HepG2 (cell line): Measurements from ENCODE around the gene GPR15. TPM values are rescaled to one million over a fixed set of nuclear protein-coding genes. Genes with fewer than 3 reads are reported as not detected.

Experiments used
- ATAC-seq: fragments of 200-7000 bp; cut with Tn5 transposase; 3 replicates; pipeline ENCODE4 v1.9.1; 2020; ENCODE audit warnings: mild to moderate bottlenecking, moderate library complexity
- BruUV-seq: library from RNA; stranded (reverse); fragments of 400-500 nt; replicated peaks from 2 replicates; lab custom pipeline; 2021; lab: Mats Ljungman, UMichigan
- CTCF ChIA-PET: fragments of 300-600 bp; formaldehyde crosslinking; extraction: SDS; loops from one replicate; lab custom pipeline; 2021; ENCODE audit warnings: low total read pairs, inconsistent platforms, low intra/inter-chr PET ratio; lab: Yijun Ruan, JAX
- POLR2A ChIA-PET: fragments of 350-600 bp; sonication (Branson Sonifier 250); formaldehyde crosslinking; loops from one replicate; lab custom pipeline; 2020; ENCODE audit warnings: antibody characterized with exemption, inconsistent platforms; lab: Yijun Ruan, JAX
- DNase-seq: peaks from one replicate; pipeline ENCODE4 v3.0.0-alpha.2; 2015; ENCODE audit warnings: low spot score
- FAIRE-seq: peaks from 3 replicates; lab custom pipeline; 2011; peaks lifted over from hg19 to GRCh38; lab: Jason Lieb, UNC
- H2AFZ ChIP-seq: one replicate; pipeline ENCODE4 v1.6.1; 2011; ENCODE audit warnings: low read length, inconsistent platforms
- H3K27ac ChIP-seq: fragments of 300-600 bp; 3 replicates; pipeline ENCODE4 v1.8.0; 2011; ENCODE audit warnings: mixed run types, mild to moderate bottlenecking, mixed read lengths, low read length, inconsistent platforms; ENCODE audit not compliant: insufficient read depth; ENCODE audit errors: extremely low read length
- H3K27me3 ChIP-seq, 2 experiments: fragments of 200-600 bp in 1 of 2; 2 replicates in 1 of 2; 3 replicates in 1 of 2; pipeline versions ENCODE4 v1.6.0 to v1.8.0; 2011; ENCODE audit warnings: low read length in 2 of 2, mild to moderate bottlenecking in 2 of 2, moderate library complexity in 2 of 2, inconsistent platforms in 1 of 2; ENCODE audit not compliant: insufficient read depth in 2 of 2, control insufficient read depth in 1 of 2
- H3K36me3 ChIP-seq, 2 experiments: fragments of 200-600 bp in 1 of 2; replicated peaks in 1 of 2; 2 replicates in 1 of 2; 3 replicates in 1 of 2; pipeline versions ENCODE4 v1.5.1 to v1.8.0; 2011; ENCODE audit warnings: low read length in 2 of 2, inconsistent platforms in 1 of 2; ENCODE audit not compliant: insufficient read depth in 2 of 2, control insufficient read depth in 1 of 2
- H3K4me1 ChIP-seq: 2 replicates; pipeline ENCODE4 v1.5.1; 2012; ENCODE audit warnings: low read length, inconsistent platforms; ENCODE audit not compliant: insufficient read depth
- H3K4me2 ChIP-seq: 2 replicates; pipeline ENCODE4 v1.6.0; 2011; ENCODE audit warnings: low read depth, low read length, inconsistent platforms
- H3K4me3 ChIP-seq, 3 experiments: fragments of 200-600 bp in 1 of 3; sonication (generic), shearing (Covaris generic) in 1 of 3; replicated peaks in 1 of 3; 2 replicates each; pipeline ENCODE4 v1.5.1; 2011 to 2016; ENCODE audit warnings: low read length in 3 of 3, inconsistent platforms in 2 of 3, low read depth in 2 of 3, mild to moderate bottlenecking in 2 of 3, control low read depth in 1 of 3, mixed read lengths in 1 of 3; ENCODE audit not compliant: insufficient read depth in 1 of 3
- H3K79me2 ChIP-seq: one replicate; pipeline ENCODE4 v1.6.1; 2011; ENCODE audit warnings: low read length, inconsistent platforms; ENCODE audit not compliant: insufficient read depth
- H3K9ac ChIP-seq: 2 replicates; pipeline ENCODE4 v1.6.0; 2011; ENCODE audit warnings: mild to moderate bottlenecking, low read depth, low read length, inconsistent platforms; ENCODE audit not compliant: insufficient read depth
- H3K9me3 ChIP-seq: 2 replicates; pipeline ENCODE4 v1.5.1; 2012; ENCODE audit warnings: mild to moderate bottlenecking, low read length
- H4K20me1 ChIP-seq: 2 replicates; pipeline ENCODE4 v1.6.0; 2011; ENCODE audit warnings: inconsistent platforms, mild to moderate bottlenecking, low read length, moderate library complexity; ENCODE audit not compliant: insufficient read depth
- FOXM1 ChIP-seq: sonication (generic); formaldehyde crosslinking; IDR thresholded peaks from 2 replicates; pipeline ENCODE4 v1.5.0; 2020; ENCODE audit warnings: missing genetic modification reagents
- ISL2 ChIP-seq: sonication (generic); formaldehyde crosslinking; IDR thresholded peaks from 2 replicates; pipeline ENCODE4 v1.5.0; 2020; ENCODE audit warnings: missing genetic modification reagents
- KMT2B ChIP-seq: IDR thresholded peaks from 2 replicates; pipeline ENCODE4 v1.6.1; 2016; ENCODE audit warnings: missing genetic modification reagents, missing compliant biosample characterization
- SALL1 ChIP-seq: sonication (generic); formaldehyde crosslinking; IDR thresholded peaks from 2 replicates; pipeline ENCODE4 v1.8.0; 2022; ENCODE audit warnings: mild to moderate bottlenecking, missing genetic modification reagents
- SRSF9 ChIP-seq: fragments of 200-400 bp; formaldehyde crosslinking; IDR thresholded peaks from 2 replicates; pipeline ENCODE4 v1.6.1; 2018; ENCODE audit warnings: borderline replicate concordance, mild to moderate bottlenecking, low read depth, low read length; ENCODE audit not compliant: insufficient read depth, poor library complexity, severe bottlenecking
- ZFP37 ChIP-seq: sonication (generic); formaldehyde crosslinking; IDR thresholded peaks from 2 replicates; pipeline ENCODE4 v1.4.0; 2020; ENCODE audit warnings: missing genetic modification reagents, borderline replicate concordance
- ZNF543 ChIP-seq: sonication (generic); formaldehyde crosslinking; IDR thresholded peaks from 2 replicates; pipeline ENCODE4 v1.4.0; 2020; ENCODE audit warnings: mild to moderate bottlenecking, missing genetic modification reagents
- ZNF687 ChIP-seq: sonication (generic); formaldehyde crosslinking; IDR thresholded peaks from 2 replicates; pipeline ENCODE4 v1.5.1; 2020; ENCODE audit warnings: mild to moderate bottlenecking, missing genetic modification reagents, moderate library complexity
- ZNF749 ChIP-seq: sonication (generic); formaldehyde crosslinking; IDR thresholded peaks from 2 replicates; pipeline ENCODE4 v1.8.0; 2022; ENCODE audit warnings: mild to moderate bottlenecking, missing genetic modification reagents, moderate library complexity, borderline replicate concordance
- ZSCAN31 ChIP-seq: sonication (generic); formaldehyde crosslinking; IDR thresholded peaks from 2 replicates; pipeline ENCODE4 v1.5.0; 2020; ENCODE audit warnings: low read depth, mild to moderate bottlenecking, missing genetic modification reagents
- WGBS: methylation state at CpG from one replicate; pipeline ENCODE4 v1.1.6; 2017; ENCODE audit warnings: low lambda C conversion rate; 5-methylcytosine and 5-hydroxymethylcytosine counted together
- in situ Hi-C: cut with HindIII; loops from 2 replicates; pipeline ENCODE4 v1.10.0; 2017; ENCODE audit warnings: low pct_unique_long_range_greater_than_20kb; ENCODE audit not compliant: extremely low pct_ligation_motif_present
- intact Hi-C: fragments of 100-400 bp; cut with micrococcal nuclease; formaldehyde crosslinking; loops from one replicate; pipeline ENCODE4 v1.10.0; 2022; ENCODE audit not compliant: unreplicated experiment
- polyA plus RNA-seq, 8 experiments: library from polyadenylated mRNA; depleted of rRNA in 3 of 8; stranded (reverse) in 7 of 8; unstranded in 1 of 8; fragments of >200 nt; fragmentation: Illumina TruSeq in 4 of 8; extraction: Trizol in 4 of 8; gene quantifications; 2 replicates each; pipeline versions ENCODE4 v1.2.1 to v1.2.3, GENCODE V29; 2011 to 2016; ENCODE audit warnings: low read depth in 4 of 8, missing spikeins in 1 of 8, mixed read lengths in 1 of 8; ENCODE audit not compliant: insufficient read depth in 1 of 8
- total RNA-seq, 5 experiments: library from RNA; depleted of rRNA; stranded (reverse); fragments of >200 nt; fragmentation: Illumina TruSeq; extraction: Trizol; gene quantifications; 2 replicates each; pipeline ENCODE4 v1.2.3, GENCODE V29; 2016; ENCODE audit warnings: low read depth in 1 of 5
- TF ChIP-seq, protein P1 (sequence below): sonication (generic); formaldehyde crosslinking; IDR thresholded peaks from 2 replicates; pipeline ENCODE4 v1.5.0; 2020; ENCODE audit warnings: mild to moderate bottlenecking, missing genetic modification reagents
- TF ChIP-seq, protein P2 (sequence below): sonication (generic); formaldehyde crosslinking; IDR thresholded peaks from 2 replicates; pipeline ENCODE4 v1.4.0; 2020; ENCODE audit warnings: missing genetic modification reagents

Gene GPR15
- total and polyA plus RNA-seq, 2 of the 13 experiments (the other 11 are each of a cell fraction or from before 2014, with no cell fraction given): not detected

DNA sequence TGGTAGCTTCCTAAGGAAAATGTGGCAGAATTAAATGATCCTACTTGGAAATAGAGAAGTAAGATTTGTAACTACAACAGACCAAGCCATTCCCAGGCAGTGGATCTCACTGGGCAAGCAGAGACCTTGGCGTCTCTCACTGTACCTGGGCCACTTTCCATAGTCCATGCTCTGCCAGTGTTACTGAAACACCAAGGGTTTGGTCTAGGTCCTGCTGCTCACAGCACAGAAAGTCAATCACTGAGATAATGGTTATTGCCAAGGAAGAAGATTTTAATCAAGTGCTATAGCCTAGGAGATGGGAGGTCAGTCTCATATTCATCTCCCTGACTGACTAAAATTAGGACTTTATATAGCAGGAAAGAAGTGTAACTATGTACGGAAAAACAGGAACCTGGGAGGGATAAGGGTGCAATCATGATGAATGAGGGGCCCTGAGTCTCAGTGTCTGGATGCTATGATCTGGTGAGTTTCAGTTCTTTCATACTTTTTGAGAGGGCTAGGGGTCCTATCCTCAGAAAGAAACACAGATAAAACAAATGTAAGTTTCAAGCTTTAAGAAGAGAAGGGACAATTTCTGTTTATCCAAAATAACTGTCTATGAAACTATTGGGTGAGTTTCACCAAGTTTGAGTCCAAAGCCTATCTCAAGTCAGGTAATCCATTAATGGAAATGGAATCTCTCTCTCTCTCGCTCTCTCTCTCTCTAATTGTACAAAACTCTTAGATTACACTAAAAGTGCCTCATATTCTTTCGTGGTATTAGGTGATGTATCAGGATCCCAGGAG lies 20.6 kb downstream of the GPR15 start:
- DNase-seq: no peak
- no peak overlapping the region for H3K4me2 ChIP-seq
- H3K9me3 ChIP-seq: no peaks in the 10 kb centered on the region
- no peaks in the 10 kb centered on the region for H3K36me3 ChIP-seq
- CTCF ChIA-PET: no interaction called here
- intact Hi-C loops: no loop called here
- 28% methylated on average over 4 of the region's 4 CpGs for WGBS
- FAIRE-seq: no peak
- no peaks in the 10 kb centered on the region for H4K20me1 ChIP-seq
- no peak overlapping the region for H3K27ac ChIP-seq
- no peak overlapping the region for H3K9ac ChIP-seq
- no peaks in the 10 kb centered on the region for H3K4me1 ChIP-seq
- H3K4me3 ChIP-seq: no peak overlapping the region
- H2AFZ ChIP-seq: no peak overlapping the region
- no peaks in the 10 kb centered on the region for H3K79me2 ChIP-seq
- no peaks in the 10 kb centered on the region for H3K27me3 ChIP-seq
- ATAC-seq: no peak
- POLR2A ChIA-PET: no interaction called here
- no TSS peak for BruUV-seq
- in situ Hi-C loops: loop anchor here (25.0 kb wide), 1 partner anchor 515 kb away; the partner anchor contains the start of gene GABRR3
- no peak for TF ChIP-seq SALL1
- no peak for TF ChIP-seq ZNF687
- TF ChIP-seq, protein P1, sequence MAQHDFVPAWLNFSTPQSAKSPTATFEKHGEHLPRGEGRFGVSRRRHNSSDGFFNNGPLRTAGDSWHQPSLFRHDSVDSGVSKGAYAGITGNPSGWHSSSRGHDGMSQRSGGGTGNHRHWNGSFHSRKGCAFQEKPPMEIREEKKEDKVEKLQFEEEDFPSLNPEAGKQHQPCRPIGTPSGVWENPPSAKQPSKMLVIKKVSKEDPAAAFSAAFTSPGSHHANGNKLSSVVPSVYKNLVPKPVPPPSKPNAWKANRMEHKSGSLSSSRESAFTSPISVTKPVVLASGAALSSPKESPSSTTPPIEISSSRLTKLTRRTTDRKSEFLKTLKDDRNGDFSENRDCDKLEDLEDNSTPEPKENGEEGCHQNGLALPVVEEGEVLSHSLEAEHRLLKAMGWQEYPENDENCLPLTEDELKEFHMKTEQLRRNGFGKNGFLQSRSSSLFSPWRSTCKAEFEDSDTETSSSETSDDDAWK (CRISPR knock-in tag): no peak
- TF ChIP-seq ZNF543: no peak
- no peak for TF ChIP-seq ISL2 (CRISPR knock-in tag)
- no peak for TF ChIP-seq ZSCAN31 (CRISPR knock-in tag)
- no peak for TF ChIP-seq SRSF9
- TF ChIP-seq, protein P2, sequence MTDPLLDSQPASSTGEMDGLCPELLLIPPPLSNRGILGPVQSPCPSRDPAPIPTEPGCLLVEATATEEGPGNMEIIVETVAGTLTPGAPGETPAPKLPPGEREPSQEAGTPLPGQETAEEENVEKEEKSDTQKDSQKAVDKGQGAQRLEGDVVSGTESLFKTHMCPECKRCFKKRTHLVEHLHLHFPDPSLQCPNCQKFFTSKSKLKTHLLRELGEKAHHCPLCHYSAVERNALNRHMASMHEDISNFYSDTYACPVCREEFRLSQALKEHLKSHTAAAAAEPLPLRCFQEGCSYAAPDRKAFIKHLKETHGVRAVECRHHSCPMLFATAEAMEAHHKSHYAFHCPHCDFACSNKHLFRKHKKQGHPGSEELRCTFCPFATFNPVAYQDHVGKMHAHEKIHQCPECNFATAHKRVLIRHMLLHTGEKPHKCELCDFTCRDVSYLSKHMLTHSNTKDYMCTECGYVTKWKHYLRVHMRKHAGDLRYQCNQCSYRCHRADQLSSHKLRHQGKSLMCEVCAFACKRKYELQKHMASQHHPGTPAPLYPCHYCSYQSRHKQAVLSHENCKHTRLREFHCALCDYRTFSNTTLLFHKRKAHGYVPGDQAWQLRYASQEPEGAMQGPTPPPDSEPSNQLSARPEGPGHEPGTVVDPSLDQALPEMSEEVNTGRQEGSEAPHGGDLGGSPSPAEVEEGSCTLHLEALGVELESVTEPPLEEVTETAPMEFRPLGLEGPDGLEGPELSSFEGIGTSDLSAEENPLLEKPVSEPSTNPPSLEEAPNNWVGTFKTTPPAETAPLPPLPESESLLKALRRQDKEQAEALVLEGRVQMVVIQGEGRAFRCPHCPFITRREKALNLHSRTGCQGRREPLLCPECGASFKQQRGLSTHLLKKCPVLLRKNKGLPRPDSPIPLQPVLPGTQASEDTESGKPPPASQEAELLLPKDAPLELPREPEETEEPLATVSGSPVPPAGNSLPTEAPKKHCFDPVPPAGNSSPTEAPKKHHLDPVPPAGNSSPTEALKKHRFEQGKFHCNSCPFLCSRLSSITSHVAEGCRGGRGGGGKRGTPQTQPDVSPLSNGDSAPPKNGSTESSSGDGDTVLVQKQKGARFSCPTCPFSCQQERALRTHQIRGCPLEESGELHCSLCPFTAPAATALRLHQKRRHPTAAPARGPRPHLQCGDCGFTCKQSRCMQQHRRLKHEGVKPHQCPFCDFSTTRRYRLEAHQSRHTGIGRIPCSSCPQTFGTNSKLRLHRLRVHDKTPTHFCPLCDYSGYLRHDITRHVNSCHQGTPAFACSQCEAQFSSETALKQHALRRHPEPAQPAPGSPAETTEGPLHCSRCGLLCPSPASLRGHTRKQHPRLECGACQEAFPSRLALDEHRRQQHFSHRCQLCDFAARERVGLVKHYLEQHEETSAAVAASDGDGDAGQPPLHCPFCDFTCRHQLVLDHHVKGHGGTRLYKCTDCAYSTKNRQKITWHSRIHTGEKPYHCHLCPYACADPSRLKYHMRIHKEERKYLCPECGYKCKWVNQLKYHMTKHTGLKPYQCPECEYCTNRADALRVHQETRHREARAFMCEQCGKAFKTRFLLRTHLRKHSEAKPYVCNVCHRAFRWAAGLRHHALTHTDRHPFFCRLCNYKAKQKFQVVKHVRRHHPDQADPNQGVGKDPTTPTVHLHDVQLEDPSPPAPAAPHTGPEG (CRISPR knock-in tag): no peak
- no peak for TF ChIP-seq ZFP37 (CRISPR knock-in tag)
- no peak for TF ChIP-seq ZNF749 (CRISPR knock-in tag)
- TF ChIP-seq KMT2B (CRISPR knock-in tag): no peak
- no peak for TF ChIP-seq FOXM1
